NCI-H510A treated with DMSO at 0.1 percent for 48 hours (cell line): ENCODE results near the gene ATP4A.

ENCODE experiments used
- DNase-seq: peaks from one replicate; lab custom pipeline; 2025; lab: John Stamatoyannopoulos, UW

The ATP4A gene

DNA sequence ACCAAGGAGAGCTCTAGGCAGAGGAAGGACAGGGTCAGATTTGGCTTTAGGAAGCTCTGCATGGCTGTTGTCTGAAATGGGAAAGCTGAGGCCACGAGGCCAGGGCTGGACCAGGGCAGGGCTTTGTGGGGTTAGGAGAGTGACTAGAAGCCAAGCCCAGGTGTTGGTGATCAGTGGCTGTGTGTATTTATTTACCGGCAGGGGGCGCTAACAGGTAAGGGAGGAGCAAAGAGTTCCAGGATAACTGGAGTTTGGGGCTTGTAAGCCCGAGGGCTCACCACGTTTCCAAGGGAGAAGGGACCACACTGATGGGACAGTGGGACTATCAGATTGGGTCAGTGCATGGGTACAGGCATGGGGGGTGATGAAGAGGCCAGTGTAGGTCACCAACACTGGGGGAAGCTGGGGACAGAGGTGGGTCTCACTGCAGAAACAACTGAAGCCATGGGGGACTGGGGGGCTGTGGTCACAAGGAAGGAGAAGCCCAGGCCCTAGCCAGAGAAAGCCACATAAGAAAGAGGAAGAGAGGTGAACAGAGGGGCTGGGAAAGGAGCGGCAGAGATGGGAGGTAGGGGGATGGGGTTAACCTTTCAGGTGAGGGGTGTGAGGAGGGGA is 14.2 kb downstream of the ATP4A start:
- peak; percentile 29 for DNase-seq

GRCh38 chr19:35546532-35546931 is 16.9 kb downstream of the ATP4A start:
- no peak for DNase-seq

DNA sequence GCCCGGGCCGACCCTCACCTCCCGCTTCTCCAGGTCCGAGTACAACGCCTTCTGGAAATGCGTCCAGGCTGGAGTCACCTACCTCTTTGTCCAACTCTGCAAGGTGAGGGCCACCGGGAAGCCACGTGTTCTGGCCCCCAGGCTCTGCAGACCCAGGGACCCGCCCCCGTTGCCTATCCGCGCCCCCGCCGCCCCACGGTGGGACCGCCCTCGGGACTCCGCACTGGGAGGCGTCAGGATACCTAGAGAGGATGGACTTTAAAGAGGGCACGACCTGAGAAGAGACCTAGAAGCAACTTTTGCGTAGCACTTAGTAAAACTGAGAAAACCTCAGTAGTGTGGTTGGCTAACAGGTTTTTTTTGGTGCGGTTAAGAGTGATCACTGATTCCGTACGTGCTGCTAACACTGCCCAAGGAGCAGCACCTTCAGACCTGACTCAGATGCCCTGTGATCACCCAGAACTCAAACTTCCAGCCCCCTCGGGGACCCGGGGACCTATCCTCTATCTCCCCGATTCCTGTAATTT is 17.5 kb downstream of the ATP4A start:
- peak; percentile 35 for DNase-seq

GRCh38 chr19:35545001-35545854 is 18.2 kb downstream of the ATP4A start, which contains the start of gene TMEM147:
Gene TMEM147, plus strand, starts transcription at chr19:35545626. Its CDS starts 114 bp downstream, at chr19:35545740.
- peak; percentile 85 for DNase-seq

- no peak for DNase-seq
Observed at GRCh38 chr19:35544110-35544802, 19.2 kb downstream of the ATP4A start.

- no peak for DNase-seq
Observed at GRCh38 chr19:35543280-35544109, 20.0 kb downstream of the ATP4A start.

DNA sequence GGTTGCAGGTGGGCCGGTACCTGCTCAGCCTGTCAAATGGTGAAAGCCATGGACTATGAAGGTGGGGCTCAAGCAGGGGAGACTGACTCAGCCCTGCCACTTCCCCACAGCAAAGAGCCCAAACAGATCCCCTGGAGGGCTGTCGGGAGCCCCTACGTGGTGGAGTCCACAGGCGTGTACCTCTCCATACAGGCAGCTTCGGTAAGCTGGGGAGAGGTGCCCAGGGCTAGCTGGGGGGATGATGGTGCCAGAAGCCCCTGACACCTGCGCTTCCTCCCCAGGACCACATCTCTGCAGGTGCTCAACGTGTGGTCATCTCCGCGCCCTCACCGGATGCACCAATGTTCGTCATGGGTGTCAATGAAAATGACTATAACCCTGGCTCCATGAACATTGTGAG is 21.2 kb downstream of the ATP4A start:
- no peak for DNase-seq

GRCh38 chr19:35540356-35540927 is 23.0 kb downstream of the ATP4A start:
- no peak for DNase-seq

GRCh38 chr19:35539850-35540249 is 23.6 kb downstream of the ATP4A start:
- DNase-seq, result no peak

- no peak for DNase-seq
Observed at GRCh38 chr19:35539314-35539713, 24.1 kb downstream of the ATP4A start.

- no peak for DNase-seq
Observed at GRCh38 chr19:35534803-35535480, 28.5 kb downstream of the ATP4A start.

GRCh38 chr19:35533822-35534392 is 29.6 kb downstream of the ATP4A start:
- DNase-seq, result no peak

- no peak for DNase-seq
Observed at GRCh38 chr19:35533201-35533821, 30.1 kb downstream of the ATP4A start, which contains the start of gene GAPDHS. Gene GAPDHS, plus strand, starts transcription at chr19:35533456. Its CDS starts 72 bp downstream, at chr19:35533528.

GRCh38 chr19:35531291-35531690 is 32.2 kb downstream of the ATP4A start:
- no peak for DNase-seq

DNA sequence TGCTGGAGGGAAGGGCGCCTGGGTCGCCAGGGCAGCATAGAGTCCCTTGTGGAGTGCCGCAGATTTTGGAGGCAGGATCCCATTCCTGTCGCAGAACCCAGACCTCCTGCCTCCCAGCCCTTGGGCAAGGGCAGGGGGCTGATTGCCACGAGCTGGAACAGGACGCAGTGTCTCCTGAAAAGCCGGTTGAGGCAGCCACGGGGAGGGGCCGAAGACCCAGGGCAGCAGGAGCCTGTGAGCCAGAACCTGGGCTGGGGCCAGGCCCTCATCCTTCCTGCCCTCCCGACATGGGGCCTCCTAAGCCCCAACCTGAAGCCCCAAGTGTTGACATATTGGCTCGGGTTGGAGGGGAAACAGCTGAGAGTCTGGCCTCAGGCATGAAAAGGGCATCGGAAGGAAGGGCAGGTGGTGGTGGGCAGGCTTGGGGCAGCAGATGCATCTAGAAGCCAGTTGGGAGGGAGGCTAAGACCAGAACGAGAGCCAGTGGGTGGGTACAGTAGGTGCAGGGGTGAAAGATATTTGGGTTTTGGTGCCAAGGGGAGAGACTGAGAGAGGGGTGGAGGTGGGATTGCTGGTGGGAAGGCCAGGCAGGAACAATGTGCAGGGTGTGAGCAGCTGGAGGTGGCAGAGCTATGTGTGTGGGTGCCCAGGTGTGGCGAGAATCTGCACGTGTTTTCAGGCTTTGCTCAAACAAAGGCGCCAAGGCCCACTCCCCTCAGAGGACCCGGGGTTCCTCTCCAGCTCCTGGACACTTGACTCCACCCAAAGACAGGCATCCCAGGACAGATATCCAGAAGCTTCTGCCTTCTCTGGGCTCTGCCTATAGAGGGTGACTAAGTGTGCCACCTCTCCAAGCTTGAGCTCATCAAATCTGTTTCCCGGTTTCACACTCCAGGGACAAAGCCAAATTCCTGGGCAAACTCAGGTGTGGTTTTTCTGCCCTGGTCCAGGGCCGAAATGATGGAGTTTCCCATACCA is 33.9 kb downstream of the ATP4A start:
- no peak for DNase-seq

DNA sequence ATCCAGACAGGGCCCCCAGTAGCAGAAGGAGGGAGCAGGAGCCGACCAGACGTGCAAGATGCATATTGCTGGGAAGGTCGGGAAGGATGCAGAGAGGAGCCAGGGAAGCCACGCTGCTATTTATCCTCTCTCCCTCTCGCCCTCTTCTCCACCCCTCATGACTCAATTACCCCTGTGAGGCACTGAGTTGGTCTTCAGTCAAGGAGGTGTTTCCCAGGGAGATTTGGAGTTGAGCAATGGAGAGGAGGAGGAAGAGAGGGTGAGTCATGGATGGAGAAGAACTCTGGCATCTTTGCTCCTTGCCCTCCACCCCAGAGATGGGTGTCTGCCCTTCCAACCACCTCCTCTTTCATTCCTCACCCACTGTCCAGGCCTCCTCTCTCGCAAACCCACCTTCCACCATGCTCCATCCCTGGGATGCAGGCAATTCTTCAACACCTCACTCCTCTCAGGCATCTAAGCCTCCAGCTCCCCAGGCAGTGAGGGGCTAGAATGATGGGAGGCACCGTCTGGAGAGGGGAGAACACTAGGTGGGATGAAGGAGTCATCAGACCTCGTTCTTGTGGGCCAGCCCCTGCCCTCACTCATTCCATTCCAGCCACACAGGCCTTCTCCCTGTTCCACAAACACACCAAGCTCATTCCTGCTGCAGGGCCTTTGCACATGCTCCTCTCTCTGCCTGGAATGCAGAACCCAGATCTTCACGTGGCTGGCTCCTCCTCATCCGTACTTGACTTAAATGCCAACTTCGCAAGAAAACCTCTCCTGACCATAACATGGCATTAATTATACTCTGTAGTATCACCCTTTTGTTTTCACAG is 35.0 kb downstream of the ATP4A start, which contains the start of gene SBSN:
SBSN (minus strand) TSS at position 94 of the 821 bp plus-strand sequence; CDS start at position 64, 30 bp downstream.
- DNase-seq, result no peak

- no peak for DNase-seq
Observed at GRCh38 chr19:35525873-35526272, 37.6 kb downstream of the ATP4A start.
